ENCODE measurements around the gene HIGD1A.

DNA sequence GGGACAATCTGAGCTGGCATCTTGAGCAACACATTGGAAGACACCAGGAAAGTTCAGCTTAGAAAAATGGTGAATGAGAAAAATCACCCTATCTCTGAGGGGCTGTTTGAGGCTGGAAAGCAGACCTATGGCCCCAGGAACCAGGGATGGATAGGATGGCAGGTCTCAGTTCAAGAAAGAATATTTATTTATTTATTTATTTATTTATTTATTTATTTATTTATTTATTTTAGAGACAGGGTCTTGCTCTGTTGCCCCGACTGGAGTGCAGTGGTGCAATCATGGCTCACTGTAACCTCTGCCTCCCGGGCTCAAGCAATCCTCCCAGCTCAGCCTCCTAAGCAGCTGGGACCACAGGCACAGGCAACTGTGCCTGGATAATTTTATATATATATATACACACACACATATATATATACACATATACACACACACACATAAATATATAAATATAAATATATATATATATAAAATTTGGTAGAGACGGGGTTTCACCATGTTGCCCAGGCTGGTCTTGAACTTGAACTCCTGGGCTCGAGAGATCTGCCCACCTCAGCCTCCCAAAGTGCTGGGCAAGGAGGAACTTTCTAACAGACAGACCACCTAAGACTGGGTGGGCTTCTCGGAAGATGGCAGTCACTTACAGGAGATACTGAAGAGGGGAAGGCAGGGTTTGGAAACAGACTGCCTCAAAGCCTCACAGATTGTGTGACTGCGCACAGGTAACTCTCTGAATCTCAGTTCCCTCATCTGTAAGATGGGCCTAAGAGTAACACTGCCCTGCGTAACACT is 60.9 kb downstream of the HIGD1A start:
- TF ChIP-seq, protein P1, sequence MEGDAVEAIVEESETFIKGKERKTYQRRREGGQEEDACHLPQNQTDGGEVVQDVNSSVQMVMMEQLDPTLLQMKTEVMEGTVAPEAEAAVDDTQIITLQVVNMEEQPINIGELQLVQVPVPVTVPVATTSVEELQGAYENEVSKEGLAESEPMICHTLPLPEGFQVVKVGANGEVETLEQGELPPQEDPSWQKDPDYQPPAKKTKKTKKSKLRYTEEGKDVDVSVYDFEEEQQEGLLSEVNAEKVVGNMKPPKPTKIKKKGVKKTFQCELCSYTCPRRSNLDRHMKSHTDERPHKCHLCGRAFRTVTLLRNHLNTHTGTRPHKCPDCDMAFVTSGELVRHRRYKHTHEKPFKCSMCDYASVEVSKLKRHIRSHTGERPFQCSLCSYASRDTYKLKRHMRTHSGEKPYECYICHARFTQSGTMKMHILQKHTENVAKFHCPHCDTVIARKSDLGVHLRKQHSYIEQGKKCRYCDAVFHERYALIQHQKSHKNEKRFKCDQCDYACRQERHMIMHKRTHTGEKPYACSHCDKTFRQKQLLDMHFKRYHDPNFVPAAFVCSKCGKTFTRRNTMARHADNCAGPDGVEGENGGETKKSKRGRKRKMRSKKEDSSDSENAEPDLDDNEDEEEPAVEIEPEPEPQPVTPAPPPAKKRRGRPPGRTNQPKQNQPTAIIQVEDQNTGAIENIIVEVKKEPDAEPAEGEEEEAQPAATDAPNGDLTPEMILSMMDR (IDR thresholded peaks at IDR 0.05), result no peak
- TF ChIP-seq POLR2A (IDR thresholded peaks at IDR 0.05), result no peak

Measured in Peyer's patch (tissue), 4 donors.